Stimulated activated CD8-positive, alpha-beta memory T cell treated with anti-CD3 and anti-CD28 coated beads, Interleukin-7, amount 100 ng/mL, for 4 hours (primary cell): Measurements from ENCODE around the gene TCIRG1.
"Not testable (repeated sequence)": the region's sequence is repeated elsewhere in the genome, so short reads cannot be mapped to it uniquely, and the experiment has no call there.

Experiments used
- DNase-seq, 2 donors: peaks; one replicate each; pipeline ENCODE4 v3.0.0-alpha.2; 2020; ENCODE audit warnings: low read depth in 2 of 2

TCIRG1 gene

GRCh38 chr11:68038718-68039525, at the start of gene TCIRG1:
TCIRG1 (plus strand) TSS chr11:68039025; CDS start chr11:68041272, 2,247 bp downstream.
- DNase-seq, result peak in 1 of 2 donors; percentile 50

- not testable (repeated sequence) for DNase-seq
These were observed 48.1 kb upstream of the TCIRG1 start for GRCh38 chr11:67990546-67991346.

- not testable (repeated sequence) for DNase-seq
These were observed 47.3 kb upstream of the TCIRG1 start for GRCh38 chr11:67991347-67992121.

GRCh38 chr11:67993821-67994220, 45.0 kb upstream of the TCIRG1 start:
- DNase-seq, result peak in 1 of 2 donors; percentile 11

- not testable (repeated sequence) for DNase-seq
These were observed 44.4 kb upstream of the TCIRG1 start for GRCh38 chr11:67994387-67994786.

- DNase-seq, result not testable (repeated sequence)
These were observed 43.7 kb upstream of the TCIRG1 start for GRCh38 chr11:67995129-67995528.

- DNase-seq, result not testable (repeated sequence)
These were observed 43.2 kb upstream of the TCIRG1 start for GRCh38 chr11:67995579-67995978.

GRCh38 chr11:67996051-67996450, 42.8 kb upstream of the TCIRG1 start:
- no peak for DNase-seq

GRCh38 chr11:67996622-67997474, 42.0 kb upstream of the TCIRG1 start:
- no peak for DNase-seq

GRCh38 chr11:67997475-67997921, 41.3 kb upstream of the TCIRG1 start:
- no peak for DNase-seq

- DNase-seq, result no peak
These were observed 40.4 kb upstream of the TCIRG1 start for GRCh38 chr11:67998150-67999045.

GRCh38 chr11:67999201-67999629, 39.6 kb upstream of the TCIRG1 start:
- no peak for DNase-seq

- DNase-seq, result no peak
These were observed 39.1 kb upstream of the TCIRG1 start for GRCh38 chr11:67999704-68000103.

- no peak for DNase-seq
These were observed 36.3 kb upstream of the TCIRG1 start for GRCh38 chr11:68002575-68002937.

GRCh38 chr11:68002938-68003845, 35.6 kb upstream of the TCIRG1 start:
- peak; percentile 26 to 56 for DNase-seq

GRCh38 chr11:68003846-68004550, 34.8 kb upstream of the TCIRG1 start, which contains the start of gene UNC93B1:
UNC93B1 (minus strand) TSS chr11:68004097; CDS start chr11:68004043, 54 bp downstream.
- DNase-seq, result peak; percentile 56 to 75

- DNase-seq, result no peak
These were observed 34.1 kb upstream of the TCIRG1 start for GRCh38 chr11:68004551-68005335.
